Fibroblast of skin of left biceps (primary cell): ENCODE results near the gene TOPBP1.
A peak's percentile ranks its signal among the peaks of the same experiment; 100 is the strongest.
"Not testable (repeated sequence)": the region's sequence is repeated elsewhere in the genome, so short reads cannot be mapped to it uniquely, and the experiment has no call there.

Experiments used
- DNase-seq, 2 experiments: peaks; one replicate each; pipeline ENCODE4 v3.0.0-alpha.2; 2013; ENCODE audit warnings: low read depth in 2 of 2

TOPBP1 gene

GRCh38 chr3:133572158-133573053 lies 89.3 kb downstream of the TOPBP1 start:
- no peak for DNase-seq

- no peak for DNase-seq
Measured at GRCh38 chr3:133570937-133571320, 90.8 kb downstream of the TOPBP1 start.

GRCh38 chr3:133570139-133570936 lies 91.4 kb downstream of the TOPBP1 start:
- peak; percentile 71 to 73 for DNase-seq

- DNase-seq: no peak
Measured at GRCh38 chr3:133568294-133569014, 93.3 kb downstream of the TOPBP1 start.

GRCh38 chr3:133563816-133564215 lies 97.9 kb downstream of the TOPBP1 start:
- DNase-seq: no peak

GRCh38 chr3:133563186-133563591 lies 98.6 kb downstream of the TOPBP1 start:
- DNase-seq: no peak

GRCh38 chr3:133562376-133562775 lies 99.4 kb downstream of the TOPBP1 start:
- DNase-seq: no peak

GRCh38 chr3:133561679-133562078 lies 100.1 kb downstream of the TOPBP1 start:
- no peak for DNase-seq

- not testable (repeated sequence) for DNase-seq
Measured at GRCh38 chr3:133551589-133551988, 110.2 kb downstream of the TOPBP1 start.
